Type B pancreatic cell (in vitro differentiated cells): ENCODE data around the gene S100B. TPM values are rescaled to one million over a fixed set of nuclear protein-coding genes. Genes with fewer than 3 reads are reported as not detected.

Experiments used
- DNase-seq: peaks from one replicate; pipeline ENCODE4 v3.0.0; 2021; ENCODE audit warnings: mixed read lengths; ENCODE audit not compliant: unreplicated experiment; ENCODE audit errors: extremely low spot score
- H3K27ac Mint-ChIP-seq: 2 replicates; pipeline ENCODE4 v1.8.0; 2021; ENCODE audit warnings: mild to moderate bottlenecking, mixed read lengths
- H3K27me3 Mint-ChIP-seq: 2 replicates; pipeline ENCODE4 v1.8.0; 2021; ENCODE audit warnings: mixed read lengths
- H3K36me3 Mint-ChIP-seq: 2 replicates; pipeline ENCODE4 v1.8.0; 2021; ENCODE audit warnings: mixed read lengths
- H3K4me1 Mint-ChIP-seq: one replicate; pipeline ENCODE4 v1.8.0; 2021; ENCODE audit warnings: mixed read lengths; ENCODE audit not compliant: unreplicated experiment
- H3K4me3 Mint-ChIP-seq: 2 replicates; pipeline ENCODE4 v1.8.0; 2021; ENCODE audit warnings: mild to moderate bottlenecking, mixed read lengths
- H3K9me3 Mint-ChIP-seq: 2 replicates; pipeline ENCODE4 v1.8.0; 2021; ENCODE audit warnings: mixed read lengths
- CTCF ChIP-seq: fragments of 200-600 bp; sonication (generic); conservative IDR thresholded peaks from 2 replicates; pipeline ENCODE4 v1.5.0; 2021; ENCODE audit warnings: antibody characterized with exemption, mild to moderate bottlenecking
- total RNA-seq: library from RNA; stranded (reverse); gene quantifications from 2 replicates; pipeline ENCODE4 v1.2.1, GENCODE V29; 2021; ENCODE audit warnings: low replicate concordance

The S100B gene
- total RNA-seq, 1 donor from 2014 or later: 5.5 TPM

GRCh38 chr21:46606427-46606813 lies 1.5 kb upstream of the S100B start:
- no peak for DNase-seq
- H3K27me3 Mint-ChIP-seq: peaks cover 7% of the 10 kb centered on the region
- no peak overlapping the region for H3K4me3 Mint-ChIP-seq
- TF ChIP-seq CTCF: no peak
- peaks cover 20% of the 10 kb centered on the region for H3K4me1 Mint-ChIP-seq
- no peaks in the 10 kb centered on the region for H3K36me3 Mint-ChIP-seq
- no peak overlapping the region for H3K27ac Mint-ChIP-seq
- no peaks in the 10 kb centered on the region for H3K9me3 Mint-ChIP-seq

GRCh38 chr21:46605767-46606426 lies 1.0 kb upstream of the S100B start:
- Mint-ChIP-seq H3K9me3 (no peaks in the 10 kb centered on the region), H3K4me1 (peaks cover 20% of the 10 kb centered on the region), H3K4me3 (no peak overlapping the region), H3K36me3 (no peaks in the 10 kb centered on the region), H3K27me3 (peaks cover 7% of the 10 kb centered on the region), H3K27ac (no peak overlapping the region)
- DNase-seq: no peak
- TF ChIP-seq CTCF: no peak

GRCh38 chr21:46604329-46604974 lies 430 bp downstream of the S100B start:
- peak overlapping the region; percentile 36 for H3K4me3 Mint-ChIP-seq
- H3K27me3 Mint-ChIP-seq: peaks cover 7% of the 10 kb centered on the region
- no peaks in the 10 kb centered on the region for H3K9me3 Mint-ChIP-seq
- no peak overlapping the region for H3K27ac Mint-ChIP-seq
- no peak for TF ChIP-seq CTCF
- no peak for DNase-seq
- peaks cover 28% of the 10 kb centered on the region for H3K4me1 Mint-ChIP-seq
- H3K36me3 Mint-ChIP-seq: no peaks in the 10 kb centered on the region

- peaks cover 7% of the 10 kb centered on the region for H3K27me3 Mint-ChIP-seq
- no peak overlapping the region for H3K27ac Mint-ChIP-seq
- H3K4me3 Mint-ChIP-seq: no peak overlapping the region
- H3K9me3 Mint-ChIP-seq: no peaks in the 10 kb centered on the region
- TF ChIP-seq CTCF: no peak
- H3K4me1 Mint-ChIP-seq: peaks cover 35% of the 10 kb centered on the region
- no peaks in the 10 kb centered on the region for H3K36me3 Mint-ChIP-seq
- no peak for DNase-seq
Measured at GRCh38 chr21:46603228-46603627, 1.7 kb downstream of the S100B start.

DNA sequence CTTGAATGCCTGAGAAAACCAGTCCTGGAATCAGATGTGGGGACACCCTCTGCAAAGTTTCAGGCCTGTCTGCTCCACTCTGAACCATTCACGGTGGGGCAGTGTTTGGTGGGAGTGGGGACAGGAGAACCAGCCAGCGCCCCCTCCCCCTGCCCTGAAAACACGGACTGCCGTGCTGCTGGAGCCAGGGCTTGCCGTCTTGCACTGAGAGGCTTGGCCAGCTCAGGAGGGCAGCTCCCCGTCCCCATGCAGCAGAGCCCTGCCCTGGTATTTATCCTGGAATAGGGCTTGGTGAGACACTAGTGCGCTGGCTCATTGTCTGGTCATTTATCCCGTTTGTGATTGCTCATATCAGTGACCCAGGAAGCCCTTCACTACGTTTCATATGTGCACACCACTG lies 3.9 kb downstream of the S100B start:
- DNase-seq: no peak
- TF ChIP-seq CTCF: no peak
- H3K4me1 Mint-ChIP-seq: peaks cover 35% of the 10 kb centered on the region
- H3K4me3 Mint-ChIP-seq: no peak overlapping the region
- no peaks in the 10 kb centered on the region for H3K36me3 Mint-ChIP-seq
- H3K27me3 Mint-ChIP-seq: peaks cover 2% of the 10 kb centered on the region
- no peak overlapping the region for H3K27ac Mint-ChIP-seq
- no peaks in the 10 kb centered on the region for H3K9me3 Mint-ChIP-seq
